Measurements from ENCODE around the gene LHX6.

LHX6 gene

DNA sequence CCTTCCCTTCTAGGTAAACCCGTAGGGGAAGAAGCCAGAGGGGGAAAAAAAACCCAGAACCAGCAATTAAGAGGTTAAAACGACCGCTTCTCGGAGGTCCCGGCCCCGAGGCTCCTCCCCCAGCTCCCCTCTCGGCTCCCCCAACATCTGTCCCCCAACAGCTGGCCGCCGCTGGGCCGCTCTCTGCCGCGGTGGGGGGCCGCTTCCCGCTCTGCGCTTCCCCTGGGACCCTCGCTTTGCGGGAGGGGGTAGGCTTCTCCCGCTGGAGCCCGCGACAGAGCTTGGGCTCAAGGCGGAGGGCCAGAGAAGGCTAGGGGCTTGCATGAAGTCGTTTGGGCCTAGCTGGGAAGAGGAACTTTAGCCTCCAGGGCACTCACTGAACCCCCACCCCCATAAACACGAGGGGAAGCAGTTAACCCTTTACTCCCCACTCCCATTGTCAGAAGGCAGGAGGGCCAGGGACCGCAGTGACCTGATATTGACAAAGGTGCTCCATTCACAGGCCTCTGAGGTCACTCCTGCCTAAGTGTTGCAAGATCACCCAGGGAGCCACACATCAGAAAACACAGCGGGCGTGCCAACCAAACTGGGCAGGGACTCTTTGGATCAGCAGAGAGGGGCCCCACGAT is 7.5 kb downstream of the LHX6 start:
- DNase-seq (ENCODE audit: low read depth): no peak
- no peak for TF ChIP-seq CTCF (IDR thresholded peaks at IDR 0.05; ENCODE audit: low read depth, low read length, missing control alignments)
- H3K4me3 ChIP-seq (ENCODE audit: low read depth, low read length): no peak overlapping the region
- in situ Hi-C loops (cut with HindIII; ENCODE audit: low sequenced_read_pairs): no loop called here

GRCh38 chr9:122220673-122221182 is 8.0 kb downstream of the LHX6 start:
- no peak overlapping the region for H3K4me3 ChIP-seq (ENCODE audit: low read depth, low read length)
- TF ChIP-seq CTCF (IDR thresholded peaks at IDR 0.05; ENCODE audit: low read depth, low read length, missing control alignments): no peak
- in situ Hi-C loops (cut with HindIII; ENCODE audit: low sequenced_read_pairs): no loop called here
- no peak for DNase-seq (ENCODE audit: low read depth)

- in situ Hi-C loops (cut with HindIII; ENCODE audit: low sequenced_read_pairs): no loop called here
- TF ChIP-seq CTCF (IDR thresholded peaks at IDR 0.05; ENCODE audit: low read depth, low read length, missing control alignments): no peak
- DNase-seq (ENCODE audit: low read depth): no peak
- no peak overlapping the region for H3K4me3 ChIP-seq (ENCODE audit: low read depth, low read length)
Observed at GRCh38 chr9:122219856-122220672, 8.7 kb downstream of the LHX6 start.

DNA sequence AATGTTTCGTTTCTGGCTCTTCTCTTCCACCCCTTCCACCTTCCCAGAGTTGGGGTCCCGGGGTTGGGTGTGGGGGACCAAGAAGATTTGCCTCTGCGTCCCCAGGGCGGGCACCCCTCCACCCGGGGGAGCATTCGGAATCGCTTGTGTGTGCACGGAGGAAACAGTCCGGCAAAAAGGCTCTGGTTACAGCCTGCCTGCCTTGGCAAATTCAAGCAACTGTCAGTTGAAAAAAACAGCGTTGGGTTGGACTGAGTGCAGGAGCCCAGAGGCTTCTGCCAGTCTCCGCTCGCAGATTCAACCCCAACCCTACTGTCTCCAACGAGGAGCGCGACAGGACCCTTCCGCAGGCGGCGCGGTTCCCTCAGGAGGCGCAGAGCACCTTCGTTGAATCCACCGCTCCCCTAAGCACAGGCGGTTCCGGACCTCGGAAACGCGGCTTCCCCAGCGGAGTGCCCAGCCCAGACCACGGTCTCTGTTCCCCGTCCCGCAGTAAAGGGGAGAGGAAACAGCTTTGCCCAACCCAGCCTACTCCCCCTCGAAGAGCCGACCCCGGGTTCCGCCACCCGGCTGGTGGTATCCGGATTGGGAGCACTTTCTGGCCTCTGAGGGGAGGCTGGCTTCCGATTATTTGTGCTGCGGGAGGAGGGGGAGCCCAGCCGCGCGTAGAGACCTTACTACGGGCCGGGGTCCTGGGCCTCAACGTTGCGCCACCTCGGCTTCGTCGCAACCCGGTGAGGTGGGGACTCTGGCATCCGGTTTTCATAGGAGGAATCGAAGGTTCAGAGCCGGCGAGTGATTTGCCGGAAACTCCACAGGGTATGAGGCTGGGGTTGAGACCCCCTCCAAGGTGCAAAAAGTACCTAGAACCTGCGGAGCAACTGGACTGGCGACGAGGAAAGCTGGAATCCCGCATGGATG is 9.6 kb downstream of the LHX6 start:
- TF ChIP-seq CTCF (IDR thresholded peaks at IDR 0.05; ENCODE audit: low read depth, low read length, missing control alignments): no peak
- no peak overlapping the region for H3K4me3 ChIP-seq (ENCODE audit: low read depth, low read length)
- DNase-seq (ENCODE audit: low read depth): no peak
- in situ Hi-C loops (cut with HindIII; ENCODE audit: low sequenced_read_pairs): no loop called here

GRCh38 chr9:122218071-122218934 is 10.5 kb downstream of the LHX6 start:
- in situ Hi-C loops (cut with HindIII; ENCODE audit: low sequenced_read_pairs): no loop called here
- no peak for DNase-seq (ENCODE audit: low read depth)
- TF ChIP-seq CTCF (IDR thresholded peaks at IDR 0.05; ENCODE audit: low read depth, low read length, missing control alignments): no peak
- H3K4me3 ChIP-seq (ENCODE audit: low read depth, low read length): no peak overlapping the region

Measured in astrocyte of the cerebellum (primary cell).